ENCODE data around the gene GSG1L2. TPM values are rescaled to one million over a fixed set of nuclear protein-coding genes. Genes with fewer than 3 reads are reported as not detected.

GSG1L2 gene
- total and polyA plus RNA-seq, 2 of the 4 experiments (the other 2 are of a cell fraction) = not detected

DNA sequence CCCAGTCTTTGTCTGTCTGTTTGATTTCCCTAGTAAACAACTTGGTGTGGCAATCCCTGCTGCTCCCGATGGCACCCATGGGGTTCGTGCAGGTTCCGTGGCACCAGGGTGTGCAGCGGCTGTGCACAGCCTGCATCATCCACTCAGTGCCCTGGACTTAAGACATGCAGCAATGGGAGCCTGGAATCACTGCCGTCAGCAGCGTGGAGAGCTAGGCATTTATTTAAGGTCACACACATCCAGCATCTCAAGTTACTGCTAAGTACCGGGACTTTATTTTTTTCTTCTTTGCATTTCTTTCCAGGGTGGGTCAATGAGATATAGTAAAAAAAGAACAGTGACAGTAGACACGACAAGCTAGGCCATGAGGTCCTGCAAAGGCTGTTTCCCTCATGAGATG is 33.3 kb downstream of the GSG1L2 start:
- WGBS, 2 experiments (ENCODE audit: extremely low coverage in 2 of 2, insufficient read length in 1 of 2) = no CpG with 5 or more reads among the region's 8 CpGs
- Histone ChIP-seq H3K9me1 (ENCODE audit: insufficient read depth, low read length) (no peaks in the 10 kb centered on the region), H3K4me2 (ENCODE audit: low read depth, low read length) (no peak overlapping the region), H2BK15ac (ENCODE audit: low read depth, low read length) (no peak overlapping the region), H3K4me3 (ENCODE audit: insufficient read depth, low read depth, low read length) (no peak overlapping the region), H4K5ac (ENCODE audit: low read depth, low read length) (no peak overlapping the region), H2AFZ (replicated peaks; ENCODE audit: low read length, poor library complexity) (no peak overlapping the region), H3K18ac (ENCODE audit: low read depth, low read length) (no peak overlapping the region), H4K91ac (ENCODE audit: insufficient read depth, low read depth, low read length) (no peak overlapping the region), H3K9me3 (ENCODE audit: control insufficient read depth, insufficient read depth, low read length) (peaks cover 3% of the 10 kb centered on the region; the same call in 1 of the 2 replicates), H3K27ac (ENCODE audit: insufficient read depth, low read length) (no peak overlapping the region), H3K36me3 (ENCODE audit: control insufficient read depth, insufficient read depth, low read length) (no peaks in the 10 kb centered on the region), H3K4ac (ENCODE audit: low read depth, low read length) (no peak overlapping the region), H3K14ac (replicated peaks; ENCODE audit: low read depth, low read length) (no peak overlapping the region), H2BK5ac (ENCODE audit: low read depth, low read length, poor library complexity, severe bottlenecking) (no peak overlapping the region), H2BK120ac (ENCODE audit: low read depth, low read length) (no peak overlapping the region), H3K4me1 (ENCODE audit: control insufficient read depth, insufficient read depth, low read length) (no peaks in the 10 kb centered on the region), H4K20me1 (ENCODE audit: insufficient read depth, low read length) (no peaks in the 10 kb centered on the region), H3K9ac (ENCODE audit: low read depth, low read length) (no peak overlapping the region), H3K27me3 (ENCODE audit: control insufficient read depth, insufficient read depth, low read length) (no peaks in the 10 kb centered on the region), H2AK5ac (ENCODE audit: low read depth, low read length) (no peak overlapping the region), H3K23ac (ENCODE audit: low read depth, low read length) (no peak overlapping the region), H2AK9ac (replicated peaks; ENCODE audit: low read depth, low read length, poor library complexity) (no peak overlapping the region), H2BK20ac (ENCODE audit: low read depth, low read length) (no peak overlapping the region), H3K79me1 (ENCODE audit: low read depth in 1 of 2, low read length in 2 of 2) (no peaks in the 10 kb centered on the region), H3K56ac (ENCODE audit: extremely low read depth, insufficient read depth, low read length) (no peak overlapping the region), H4K8ac (ENCODE audit: low read depth in 2 of 2, low read length in 2 of 2) (no peak overlapping the region)
- in situ Hi-C loops (cut with MboI; ENCODE audit: low sequenced_read_pairs) (loop anchor here (10.0 kb wide), 1 partner anchor 64 kb away; no protein-coding TSS in a partner anchor), intact Hi-C loops (cut with micrococcal nuclease) (no loop called here), dilution Hi-C loops (cut with HindIII; ENCODE audit: low sequenced_read_pairs, unreplicated experiment) (no loop called here)
- no peak for DNase-seq
- TF ChIP-seq FOS (IDR thresholded peaks at IDR 0.05; ENCODE audit: low read depth, low read length) = no peak
- no peak for TF ChIP-seq MAFK (IDR thresholded peaks at IDR 0.05; ENCODE audit: low read depth, low read length)
- TF ChIP-seq MXI1 (IDR thresholded peaks at IDR 0.05; ENCODE audit: borderline replicate concordance, low read depth, low read length) = no peak
- no peak for TF ChIP-seq RAD21 (IDR thresholded peaks at IDR 0.05; ENCODE audit: low read length)
- no peak for TF ChIP-seq RFX5 (IDR thresholded peaks at IDR 0.05; ENCODE audit: low read depth, low read length)
- POLR2A ChIA-PET (ENCODE audit: unreplicated experiment) = no interaction called here
- CTCF ChIA-PET = no interaction called here
- ATAC-seq (ENCODE audit: low read depth) = no peak
- no TSS peak for BruUV-seq (replicated peaks)

All from IMR-90 (cell line).